B cell (primary cell): ENCODE data around the gene DHH. TPM values are rescaled to one million over a fixed set of nuclear protein-coding genes. Genes with fewer than 3 reads are reported as not detected.

Experiments
- ATAC-seq: fragments of 200-7000 bp; cut with Tn5 transposase; one replicate; pipeline ENCODE4 v1.10.0; 2021; ENCODE audit warnings: low read depth, mild to moderate bottlenecking, moderate number of reproducible peaks, moderate library complexity
- CTCF ChIA-PET: fragments of 350-600 bp; sonication (Branson Sonifier 250); formaldehyde crosslinking; loops from one replicate; lab custom pipeline; 2021; ENCODE audit warnings: antibody characterized with exemption, inconsistent platforms; lab: Charles Lee
- POLR2A ChIA-PET: fragments of 350-600 bp; sonication (Branson Sonifier 250); formaldehyde crosslinking; loops from one replicate; lab custom pipeline; 2021; ENCODE audit warnings: antibody characterized with exemption; lab: Charles Lee
- DNase-seq: peaks from one replicate; pipeline ENCODE4 v3.0.0; 2013
- H2AFZ ChIP-seq: 2 replicates; pipeline ENCODE4 v1.6.1; 2012; ENCODE audit warnings: mild to moderate bottlenecking, low read depth, low read length; ENCODE audit not compliant: insufficient read depth, poor library complexity, severe bottlenecking
- H3K27ac ChIP-seq, 2 donors: 1 replicate in 1 of 2; 2 replicates in 1 of 2; pipeline ENCODE4 v1.5.1; 2012 to 2013; ENCODE audit warnings: low read length in 2 of 2, mild to moderate bottlenecking in 2 of 2, moderate library complexity in 1 of 2
- H3K27me3 ChIP-seq, 4 experiments: fragments of 200-600 bp in 1 of 4; sonication (generic) in 1 of 4; replicated peaks in 1 of 4; 1 replicate in 2 of 4; 2 replicates in 2 of 4; pipeline versions ENCODE4 v1.6.1 to v1.7.0; 2013 to 2016; ENCODE audit warnings: low read length in 3 of 4, mild to moderate bottlenecking in 2 of 4, mixed read lengths in 1 of 4, moderate library complexity in 1 of 4; ENCODE audit not compliant: insufficient read depth in 4 of 4, control insufficient read depth in 3 of 4; ENCODE audit errors: control extremely low read depth in 1 of 4
- H3K36me3 ChIP-seq, 2 experiments: replicated peaks in 1 of 2; 1 replicate in 1 of 2; 2 replicates in 1 of 2; pipeline versions ENCODE4 v1.6.1 to v1.7.1; 2013; ENCODE audit warnings: low read length in 1 of 2; ENCODE audit not compliant: insufficient read depth in 2 of 2, control insufficient read depth in 1 of 2; ENCODE audit errors: control extremely low read depth in 1 of 2, extremely low read depth in 1 of 2
- H3K4me1 ChIP-seq, 2 donors: fragments of 200-600 bp in 1 of 2; sonication (generic) in 1 of 2; 1 replicate in 1 of 2; 2 replicates in 1 of 2; pipeline versions ENCODE4 v1.5.1 to v1.6.1; 2013 to 2017; ENCODE audit warnings: low read length in 2 of 2; ENCODE audit not compliant: control insufficient read depth in 2 of 2, insufficient read depth in 2 of 2
- H3K4me2 ChIP-seq: replicated peaks from 2 replicates; pipeline ENCODE3; 2012; ENCODE audit warnings: mild to moderate bottlenecking, low read depth, low read length; ENCODE audit not compliant: poor library complexity, severe bottlenecking
- H3K4me3 ChIP-seq, 5 experiments: fragments of 200-600 bp in 1 of 5; sonication (generic) in 1 of 5; 1 replicate in 3 of 5; 2 replicates in 2 of 5; pipeline versions ENCODE4 v1.5.1 to v1.7.0; 2011 to 2016; ENCODE audit warnings: low read length in 4 of 5, mild to moderate bottlenecking in 4 of 5, low read depth in 2 of 5, control low read depth in 1 of 5, moderate library complexity in 1 of 5; ENCODE audit not compliant: insufficient read depth in 1 of 5; ENCODE audit errors: control extremely low read depth in 1 of 5, extremely low read depth in 1 of 5
- H3K79me2 ChIP-seq: fragments of 200-600 bp; sonication (generic); one replicate; pipeline ENCODE4 v1.6.0; 2016; ENCODE audit warnings: low read length; ENCODE audit not compliant: control insufficient read depth, insufficient read depth
- H3K9ac ChIP-seq: fragments of 200-600 bp; sonication (generic); 2 replicates; pipeline ENCODE4 v1.6.1; 2017; ENCODE audit warnings: mild to moderate bottlenecking, low read length, moderate library complexity
- H3K9me3 ChIP-seq, 3 donors: one replicate each; pipeline versions ENCODE4 v1.6.1 to v1.7.1; 2013; ENCODE audit warnings: low read length in 2 of 3; ENCODE audit not compliant: control insufficient read depth in 2 of 3, insufficient read depth in 1 of 3; ENCODE audit errors: control extremely low read depth in 1 of 3
- H4K20me1 ChIP-seq: 2 replicates; pipeline ENCODE4 v1.6.0; 2012; ENCODE audit warnings: mild to moderate bottlenecking, low read length; ENCODE audit not compliant: insufficient read depth, control insufficient read depth, poor library complexity, severe bottlenecking
- H3K27ac Mint-ChIP-seq: one replicate; pipeline ENCODE4 v1.8.0; 2021; ENCODE audit warnings: mixed read lengths
- H3K27me3 Mint-ChIP-seq: one replicate; pipeline ENCODE4 v1.8.0; 2021; ENCODE audit warnings: mixed read lengths
- H3K4me1 Mint-ChIP-seq: one replicate; pipeline ENCODE4 v1.8.0; 2021; ENCODE audit warnings: mixed read lengths
- H3K4me3 Mint-ChIP-seq: one replicate; pipeline ENCODE4 v1.8.0; 2021; ENCODE audit warnings: mixed read lengths
- H3K9me3 Mint-ChIP-seq: one replicate; pipeline ENCODE4 v1.8.0; 2022; ENCODE audit warnings: mixed read lengths; ENCODE audit not compliant: insufficient read depth
- EZH2 ChIP-seq: IDR thresholded peaks from 2 replicates; pipeline ENCODE4 v1.6.1; 2012; ENCODE audit warnings: borderline replicate concordance, low read depth, mild to moderate bottlenecking, moderate library complexity, low read length; ENCODE audit not compliant: insufficient read depth, poor library complexity, severe bottlenecking
- WGBS: methylation state at CpG from one replicate; pipeline ENCODE4 v1.1.5; 2013; ENCODE audit warnings: missing lambda C conversion rate; ENCODE audit not compliant: insufficient coverage; 5-methylcytosine and 5-hydroxymethylcytosine counted together
- intact Hi-C: fragments of 100-400 bp; cut with micrococcal nuclease; formaldehyde crosslinking; loops from one replicate; pipeline ENCODE4 v1.10.0; 2022
- polyA plus RNA-seq: library from polyadenylated mRNA; depleted of rRNA; stranded (reverse); fragments of >200 nt; gene quantifications from 2 replicates; pipeline ENCODE4 v1.2.3, GENCODE V29; 2012
- total RNA-seq, 2 donors: library from RNA; stranded (reverse); fragments of 120-200 nt in 1 of 2; gene quantifications; 1 replicate in 1 of 2; 2 replicates in 1 of 2; pipeline versions ENCODE4 v1.2.3 to v1.2.4, GENCODE V29; 2013 to 2022
- TF ChIP-seq, protein P1 (sequence below): fragments of 200-600 bp; IDR thresholded peaks from one replicate; pipeline ENCODE4 v1.8.0; 2022; ENCODE audit warnings: antibody characterized with exemption, mild to moderate bottlenecking

The DHH gene
- total and polyA plus RNA-seq, 2 donors (not counting 1 experiment from before 2014, with no cell fraction given) = 0.07 to 0.81 TPM

DNA sequence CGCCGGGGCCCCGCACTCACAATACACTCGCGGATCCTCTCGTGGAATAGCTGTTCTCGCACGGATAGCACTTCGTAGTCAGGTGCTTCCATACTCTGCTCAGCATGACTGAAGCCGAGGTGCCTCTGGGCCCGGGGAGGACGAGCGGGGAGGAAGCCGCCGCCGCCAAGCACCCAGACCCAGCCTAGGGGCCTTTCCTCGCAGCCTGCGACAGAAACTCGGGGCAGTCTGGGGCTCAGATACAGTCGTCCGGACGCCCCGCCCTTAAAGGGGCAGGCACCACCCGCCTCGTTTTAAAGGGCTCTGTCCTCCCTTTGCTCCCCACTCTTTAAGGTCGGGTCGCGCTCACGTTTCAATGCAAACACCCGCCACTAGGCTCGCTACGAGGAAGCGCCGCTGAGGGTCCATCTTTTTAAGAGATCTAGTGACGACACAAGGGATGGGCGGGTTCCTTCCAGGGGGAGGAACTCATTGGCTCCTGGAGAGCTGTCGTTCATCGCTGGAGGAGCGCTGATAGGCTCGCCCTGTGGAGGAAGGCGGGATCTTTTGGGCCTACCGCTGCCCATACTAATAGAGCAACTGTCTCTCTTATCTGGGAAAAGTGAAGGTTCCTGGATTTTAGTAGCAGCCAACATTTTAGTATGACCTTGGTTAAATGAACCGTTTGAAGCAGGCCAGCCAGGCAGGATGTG is 16.0 kb upstream of the DHH start, which contains the start of gene LMBR1L:
Gene LMBR1L (minus strand): TSS at position 384 of the 692 bp plus-strand sequence. CDS start 292 bp downstream, at position 92.
- peaks cover 0 to 16% of the 10 kb centered on the region in 2 experiments for H3K36me3 ChIP-seq
- H3K9ac ChIP-seq = peak within 1 kb of the TSS; percentile 97
- POLR2A ChIA-PET = interaction anchor here (0.5 to 4.3 kb wide), 8 partner anchors 12 to 155 kb away, joined by 3 to 47 read pairs (median 4); partner anchors contain the start of genes RHEBL1, TUBA1A, TUBA1B and TUBA1C
- Mint-ChIP-seq H3K27ac (peak within 1 kb of the TSS; percentile 96), H3K27me3 (no peaks in the 10 kb centered on the region), H3K4me3 (peak within 1 kb of the TSS; percentile 96), H3K9me3 (no peaks in the 10 kb centered on the region), H3K4me1 (peaks cover 44% of the 10 kb centered on the region)
- H3K4me1 ChIP-seq = peaks cover 16 to 23% of the 10 kb centered on the region in 2 donors
- TF ChIP-seq, protein P1, sequence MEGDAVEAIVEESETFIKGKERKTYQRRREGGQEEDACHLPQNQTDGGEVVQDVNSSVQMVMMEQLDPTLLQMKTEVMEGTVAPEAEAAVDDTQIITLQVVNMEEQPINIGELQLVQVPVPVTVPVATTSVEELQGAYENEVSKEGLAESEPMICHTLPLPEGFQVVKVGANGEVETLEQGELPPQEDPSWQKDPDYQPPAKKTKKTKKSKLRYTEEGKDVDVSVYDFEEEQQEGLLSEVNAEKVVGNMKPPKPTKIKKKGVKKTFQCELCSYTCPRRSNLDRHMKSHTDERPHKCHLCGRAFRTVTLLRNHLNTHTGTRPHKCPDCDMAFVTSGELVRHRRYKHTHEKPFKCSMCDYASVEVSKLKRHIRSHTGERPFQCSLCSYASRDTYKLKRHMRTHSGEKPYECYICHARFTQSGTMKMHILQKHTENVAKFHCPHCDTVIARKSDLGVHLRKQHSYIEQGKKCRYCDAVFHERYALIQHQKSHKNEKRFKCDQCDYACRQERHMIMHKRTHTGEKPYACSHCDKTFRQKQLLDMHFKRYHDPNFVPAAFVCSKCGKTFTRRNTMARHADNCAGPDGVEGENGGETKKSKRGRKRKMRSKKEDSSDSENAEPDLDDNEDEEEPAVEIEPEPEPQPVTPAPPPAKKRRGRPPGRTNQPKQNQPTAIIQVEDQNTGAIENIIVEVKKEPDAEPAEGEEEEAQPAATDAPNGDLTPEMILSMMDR = peak; percentile 66
- no peak for TF ChIP-seq EZH2
- under 1% methylated on average over 43 of the region's 43 CpGs for WGBS
- H3K9me3 ChIP-seq = no peaks in the 10 kb centered on the region
- ATAC-seq = peak; percentile 93
- H3K4me2 ChIP-seq = peak within 1 kb of the TSS; percentile 89
- intact Hi-C loops = loop anchor here (1.0 to 2.0 kb wide), 7 partner anchors 12 to 124 kb away; partner anchors contain the start of genes PRKAG1 and TUBA1A
- no peaks in the 10 kb centered on the region for H3K27me3 ChIP-seq
- H3K27ac ChIP-seq = peak within 1 kb of the TSS; percentile 88 to 90
- peak within 1 kb of the TSS; percentile 61 to 99 (median 86) for H3K4me3 ChIP-seq
- CTCF ChIA-PET = interaction anchor here (0.6 to 17.6 kb wide), 15 partner anchors 13 to 357 kb away, joined by 3 to 193 read pairs (median 5); partner anchors contain the start of genes DHH, TUBA1A and TUBA1B
- H4K20me1 ChIP-seq = peaks cover 17% of the 10 kb centered on the region
- DNase-seq = peak; percentile 99
- peaks cover 33% of the 10 kb centered on the region for H3K79me2 ChIP-seq
- H2AFZ ChIP-seq = peak within 1 kb of the TSS; percentile 90
